MM.1S (cell line): Measurements from ENCODE around the gene ZNF664.

ENCODE experiments used
- DNase-seq: peaks from one replicate; pipeline ENCODE4 v3.0.0-alpha.2; 2015
- H2AFZ ChIP-seq: fragments of 300-600 bp; sonication (generic); 2 replicates; pipeline ENCODE4 v1.6.0; 2016; ENCODE audit warnings: antibody characterized with exemption, low read length
- H3F3A ChIP-seq: fragments of 300-600 bp; sonication (generic); 2 replicates; pipeline ENCODE4 v1.6.1; 2016; ENCODE audit warnings: mild to moderate bottlenecking, antibody characterized with exemption, low read length, moderate library complexity, mixed read lengths; ENCODE audit not compliant: insufficient read depth
- H3K27ac ChIP-seq: fragments of 300-600 bp; sonication (generic); 2 replicates; pipeline ENCODE4 v1.5.1; 2016; ENCODE audit warnings: mild to moderate bottlenecking, low read length
- H3K27me3 ChIP-seq: fragments of 300-600 bp; sonication (generic); replicated peaks from 2 replicates; pipeline ENCODE4 v1.6.0; 2016; ENCODE audit warnings: low read length; ENCODE audit not compliant: insufficient read depth
- H3K36me3 ChIP-seq: fragments of 300-600 bp; sonication (generic); replicated peaks from 2 replicates; pipeline ENCODE4 v1.6.1; 2016; ENCODE audit warnings: mild to moderate bottlenecking, low read length, mixed read lengths; ENCODE audit not compliant: insufficient read depth
- H3K4me1 ChIP-seq: fragments of 300-600 bp; sonication (generic); 2 replicates; pipeline ENCODE4 v1.6.1; 2016; ENCODE audit warnings: low read length, mixed read lengths
- H3K4me2 ChIP-seq: fragments of 300-600 bp; sonication (generic); 2 replicates; pipeline ENCODE4 v1.6.0; 2016; ENCODE audit warnings: low read depth, low read length
- H3K4me3 ChIP-seq: fragments of 300-600 bp; sonication (generic); 2 replicates; pipeline ENCODE4 v1.5.1; 2016; ENCODE audit warnings: low read length, mixed read lengths
- H3K79me2 ChIP-seq: fragments of 300-600 bp; sonication (generic); 2 replicates; pipeline ENCODE4 v1.6.1; 2016; ENCODE audit warnings: mixed run types, low read length, mixed read lengths
- H3K9ac ChIP-seq: fragments of 300-600 bp; sonication (generic); 2 replicates; pipeline ENCODE4 v1.6.1; 2016; ENCODE audit warnings: low read length, mixed read lengths
- H3K9me2 ChIP-seq: fragments of 300-600 bp; sonication (generic); replicated peaks from 2 replicates; pipeline ENCODE4 v1.6.1; 2016; ENCODE audit warnings: mild to moderate bottlenecking, low read length, mixed read lengths; ENCODE audit not compliant: insufficient read depth
- H3K9me3 ChIP-seq: fragments of 300-600 bp; sonication (generic); replicated peaks from 2 replicates; pipeline ENCODE4 v1.6.1; 2016; ENCODE audit warnings: mild to moderate bottlenecking, low read length, mixed read lengths; ENCODE audit not compliant: insufficient read depth
- H4K20me1 ChIP-seq: fragments of 300-600 bp; sonication (generic); 2 replicates; pipeline ENCODE4 v1.6.1; 2016; ENCODE audit warnings: mild to moderate bottlenecking, low read length, moderate library complexity, mixed read lengths; ENCODE audit not compliant: insufficient read depth
- EZH2 ChIP-seq: fragments of 300-600 bp; sonication (generic); optimal IDR thresholded peaks from 2 replicates; pipeline ENCODE3; 2017; ENCODE audit warnings: low read depth, mild to moderate bottlenecking, antibody characterized with exemption, low read length, mixed read lengths
- EZH2phosphoT487 ChIP-seq: fragments of 300-600 bp; sonication (generic); IDR thresholded peaks from 2 replicates; pipeline ENCODE4 v1.6.1; 2018; ENCODE audit warnings: antibody characterized with exemption, low read length
- TF ChIP-seq, protein P1 (sequence below): fragments of 300-600 bp; sonication (generic); IDR thresholded peaks from 2 replicates; pipeline ENCODE4 v1.5.1; 2016; ENCODE audit warnings: antibody characterized with exemption, low read length, mixed read lengths

ZNF664 gene

DNA sequence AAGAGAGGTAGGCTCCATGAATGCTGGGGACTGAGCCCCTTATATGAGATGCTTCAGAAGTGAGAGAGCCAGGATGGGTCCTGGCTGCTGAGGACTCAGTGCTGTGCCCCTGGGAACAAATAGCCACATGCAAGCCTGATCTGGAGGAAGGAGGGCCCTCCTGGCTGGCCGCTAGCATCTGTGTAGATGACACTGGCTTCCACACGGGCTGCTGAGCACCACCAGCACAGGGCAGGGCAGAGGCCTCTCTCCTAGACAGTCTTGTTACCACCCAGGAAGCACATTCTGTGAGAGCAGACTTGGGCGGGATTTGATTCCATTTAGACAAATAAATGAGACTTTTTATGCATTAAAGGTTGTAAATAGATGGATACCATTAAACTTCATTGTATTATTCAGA lies 48.0 kb downstream of the ZNF664 start:
- Histone ChIP-seq H3K79me2 (no peaks in the 10 kb centered on the region), H3K9me2 (no peaks in the 10 kb centered on the region), H3K4me1 (no peaks in the 10 kb centered on the region), H2AFZ (no peak overlapping the region), H3K27ac (no peak overlapping the region), H3K9ac (no peak overlapping the region), H4K20me1 (no peaks in the 10 kb centered on the region), H3K9me3 (no peaks in the 10 kb centered on the region), H3K36me3 (no peaks in the 10 kb centered on the region), H3K4me3 (no peak overlapping the region), H3K27me3 (no peaks in the 10 kb centered on the region), H3F3A (no peaks in the 10 kb centered on the region), H3K4me2 (no peak overlapping the region)
- DNase-seq, result no peak
- TF ChIP-seq EZH2phosphoT487, result no peak
- TF ChIP-seq, protein P1, sequence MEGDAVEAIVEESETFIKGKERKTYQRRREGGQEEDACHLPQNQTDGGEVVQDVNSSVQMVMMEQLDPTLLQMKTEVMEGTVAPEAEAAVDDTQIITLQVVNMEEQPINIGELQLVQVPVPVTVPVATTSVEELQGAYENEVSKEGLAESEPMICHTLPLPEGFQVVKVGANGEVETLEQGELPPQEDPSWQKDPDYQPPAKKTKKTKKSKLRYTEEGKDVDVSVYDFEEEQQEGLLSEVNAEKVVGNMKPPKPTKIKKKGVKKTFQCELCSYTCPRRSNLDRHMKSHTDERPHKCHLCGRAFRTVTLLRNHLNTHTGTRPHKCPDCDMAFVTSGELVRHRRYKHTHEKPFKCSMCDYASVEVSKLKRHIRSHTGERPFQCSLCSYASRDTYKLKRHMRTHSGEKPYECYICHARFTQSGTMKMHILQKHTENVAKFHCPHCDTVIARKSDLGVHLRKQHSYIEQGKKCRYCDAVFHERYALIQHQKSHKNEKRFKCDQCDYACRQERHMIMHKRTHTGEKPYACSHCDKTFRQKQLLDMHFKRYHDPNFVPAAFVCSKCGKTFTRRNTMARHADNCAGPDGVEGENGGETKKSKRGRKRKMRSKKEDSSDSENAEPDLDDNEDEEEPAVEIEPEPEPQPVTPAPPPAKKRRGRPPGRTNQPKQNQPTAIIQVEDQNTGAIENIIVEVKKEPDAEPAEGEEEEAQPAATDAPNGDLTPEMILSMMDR, result no peak
- TF ChIP-seq EZH2, result no peak

DNA sequence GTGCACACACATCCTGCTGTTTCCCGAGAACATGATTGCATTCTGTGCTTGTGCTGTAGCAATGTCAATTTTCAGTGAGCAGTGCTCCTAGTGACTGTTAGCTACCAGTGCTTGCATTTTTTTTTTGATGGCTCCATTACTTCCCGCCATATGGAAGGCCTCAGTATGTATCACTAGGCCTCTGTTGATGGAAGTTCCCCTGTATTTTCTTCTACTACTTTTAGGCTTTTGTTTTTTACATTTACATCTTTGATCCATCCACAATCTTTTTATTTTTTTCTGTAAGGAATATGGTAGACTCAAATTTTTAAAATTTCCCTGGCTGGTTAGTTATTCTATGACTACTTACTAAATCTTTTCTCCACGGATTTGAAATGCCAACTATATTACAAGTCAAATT lies 49.1 kb downstream of the ZNF664 start:
- TF ChIP-seq EZH2phosphoT487 (no peak), EZH2 (no peak)
- TF ChIP-seq, protein P1, result no peak
- Histone ChIP-seq H3K27me3 (no peaks in the 10 kb centered on the region), H3K27ac (no peak overlapping the region), H3K4me1 (peaks cover 9% of the 10 kb centered on the region), H3K9ac (no peak overlapping the region), H3K4me3 (no peak overlapping the region), H3K79me2 (no peaks in the 10 kb centered on the region), H3F3A (0 out of 2 replicates have a peak, but pooled peaks cover 3% of the 10 kb centered on the region), H3K9me2 (no peaks in the 10 kb centered on the region), H3K4me2 (no peak overlapping the region), H3K9me3 (no peaks in the 10 kb centered on the region), H3K36me3 (no peaks in the 10 kb centered on the region), H4K20me1 (no peaks in the 10 kb centered on the region), H2AFZ (no peak overlapping the region)
- DNase-seq, result no peak

DNA sequence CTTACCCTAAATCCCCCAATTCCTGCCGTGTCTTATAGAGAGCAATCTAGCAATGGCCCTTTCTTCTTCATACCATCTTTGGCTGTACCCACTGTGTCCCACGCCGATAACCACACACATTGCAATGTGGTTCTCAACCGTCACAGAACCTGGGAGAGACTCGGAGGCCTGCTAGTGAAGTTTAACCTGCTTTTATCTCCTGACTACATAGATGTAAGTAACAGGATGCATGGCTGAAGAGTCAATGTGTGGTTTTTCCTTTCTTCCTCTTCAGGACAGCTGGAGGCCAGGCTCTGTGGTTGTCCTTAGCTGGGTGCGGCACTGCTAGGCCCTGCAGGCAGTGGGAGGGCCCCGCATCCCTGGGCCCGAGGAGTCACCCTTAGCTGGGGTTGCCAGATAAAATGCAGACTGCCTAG lies 51.3 kb downstream of the ZNF664 start:
- Histone ChIP-seq H3K79me2 (no peaks in the 10 kb centered on the region), H2AFZ (no peak overlapping the region), H3F3A (0 out of 2 replicates have a peak, but pooled peaks cover 7% of the 10 kb centered on the region), H3K4me2 (no peak overlapping the region), H3K9me3 (no peaks in the 10 kb centered on the region), H4K20me1 (no peaks in the 10 kb centered on the region), H3K27me3 (no peaks in the 10 kb centered on the region), H3K36me3 (no peaks in the 10 kb centered on the region), H3K27ac (no peak overlapping the region), H3K4me1 (peaks cover 22% of the 10 kb centered on the region), H3K4me3 (no peak overlapping the region), H3K9ac (no peak overlapping the region), H3K9me2 (no peaks in the 10 kb centered on the region)
- no peak for DNase-seq
- TF ChIP-seq EZH2 (no peak), EZH2phosphoT487 (no peak)
- TF ChIP-seq, protein P1, result no peak
